DOHH2 (cell line): Measurements from ENCODE around the gene TMEM131.

ENCODE experiments used
- H3F3A ChIP-seq: fragments of 200-600 bp; sonication (generic), shearing (Covaris generic); 2 replicates; pipeline ENCODE4 v1.6.0; 2016; ENCODE audit warnings: antibody characterized with exemption, mild to moderate bottlenecking; ENCODE audit not compliant: control insufficient read depth, insufficient read depth
- H3K27ac ChIP-seq: fragments of 200-600 bp; sonication (generic); 2 replicates; pipeline ENCODE4 v1.5.1; 2014; ENCODE audit warnings: low read depth, mild to moderate bottlenecking, low read length, moderate library complexity
- H3K27me3 ChIP-seq: fragments of 200-600 bp; sonication (generic); 2 replicates; pipeline ENCODE4 v1.6.1; 2014; ENCODE audit warnings: mild to moderate bottlenecking, low read length, mixed read lengths; ENCODE audit not compliant: control insufficient read depth
- H3K36me3 ChIP-seq: fragments of 200-600 bp; sonication (generic); 2 replicates; pipeline ENCODE4 v1.6.1; 2014; ENCODE audit warnings: mild to moderate bottlenecking, low read length, moderate library complexity, mixed read lengths; ENCODE audit not compliant: control insufficient read depth
- H3K4me1 ChIP-seq: fragments of 200-600 bp; sonication (generic); 2 replicates; pipeline ENCODE4 v1.6.1; 2014; ENCODE audit warnings: mild to moderate bottlenecking, low read length, mixed read lengths; ENCODE audit not compliant: control insufficient read depth
- H3K4me2 ChIP-seq: fragments of 200-600 bp; sonication (generic); 2 replicates; pipeline ENCODE4 v1.6.0; 2014; ENCODE audit warnings: mild to moderate bottlenecking, low read length, moderate library complexity
- H3K4me3 ChIP-seq: fragments of 200-600 bp; sonication (generic); 2 replicates; pipeline ENCODE4 v1.5.1; 2014; ENCODE audit warnings: mild to moderate bottlenecking, low read length, mixed read lengths
- H3K79me2 ChIP-seq: fragments of 200-600 bp; sonication (generic); 2 replicates; pipeline ENCODE4 v1.6.1; 2014; ENCODE audit warnings: mild to moderate bottlenecking, low read length, mixed read lengths; ENCODE audit not compliant: control insufficient read depth
- H3K9me2 ChIP-seq: fragments of 200-600 bp; sonication (generic); replicated peaks from 2 replicates; pipeline ENCODE4 v1.6.1; 2014; ENCODE audit warnings: mild to moderate bottlenecking, low read length, mixed read lengths; ENCODE audit not compliant: control insufficient read depth
- H3K9me3 ChIP-seq: fragments of 200-600 bp; sonication (generic); 2 replicates; pipeline ENCODE4 v1.6.1; 2014; ENCODE audit warnings: antibody characterized with exemption, low read length, mixed read lengths; ENCODE audit not compliant: control insufficient read depth, insufficient read depth
- H4K20me1 ChIP-seq: fragments of 200-600 bp; sonication (generic); 2 replicates; pipeline ENCODE4 v1.6.0; 2014; ENCODE audit warnings: low read depth, mild to moderate bottlenecking, antibody characterized with exemption, low read length, moderate library complexity; ENCODE audit not compliant: control insufficient read depth, insufficient read depth
- CTCF ChIP-seq: fragments of 200-600 bp; sonication (generic); IDR thresholded peaks from one replicate; pipeline ENCODE4 v1.5.1; 2014; ENCODE audit warnings: antibody characterized with exemption, mild to moderate bottlenecking, low read depth, low read length; ENCODE audit not compliant: poor library complexity, severe bottlenecking
- EZH2phosphoT487 ChIP-seq: fragments of 200-600 bp; sonication (generic); IDR thresholded peaks from 2 replicates; pipeline ENCODE4 v1.6.1; 2017; ENCODE audit warnings: borderline replicate concordance, mild to moderate bottlenecking, antibody characterized with exemption, low read length, moderate library complexity, mixed read lengths

TMEM131 gene

GRCh38 chr2:97931118-97931857 lies 64.5 kb downstream of the TMEM131 start:
- Histone ChIP-seq H3K79me2 (peaks cover 96% of the 10 kb centered on the region), H4K20me1 (no peaks in the 10 kb centered on the region), H3K9me2 (no peaks in the 10 kb centered on the region), H3K27me3 (no peaks in the 10 kb centered on the region), H3K36me3 (peaks cover 21% of the 10 kb centered on the region), H3K4me3 (peak overlapping the region; percentile 68), H3K4me2 (peak overlapping the region; percentile 91), H3K9me3 (no peaks in the 10 kb centered on the region), H3F3A (peaks cover 50% of the 10 kb centered on the region), H3K4me1 (peaks cover 87% of the 10 kb centered on the region), H3K27ac (peak overlapping the region; percentile 97)
- no peak for TF ChIP-seq EZH2phosphoT487
- no peak for TF ChIP-seq CTCF

- no peak overlapping the region for H3K27ac ChIP-seq
- peaks cover 38% of the 10 kb centered on the region for H3K36me3 ChIP-seq
- H3K27me3 ChIP-seq, result no peaks in the 10 kb centered on the region
- no peaks in the 10 kb centered on the region for H4K20me1 ChIP-seq
- TF ChIP-seq EZH2phosphoT487 (no peak), CTCF (no peak)
- H3K9me3 ChIP-seq, result no peaks in the 10 kb centered on the region
- peaks cover 34% of the 10 kb centered on the region for H3F3A ChIP-seq
- H3K4me2 ChIP-seq, result no peak overlapping the region; the same call in none of the 2 replicates
- peaks cover 60% of the 10 kb centered on the region for H3K4me1 ChIP-seq
- no peak overlapping the region for H3K4me3 ChIP-seq
- H3K9me2 ChIP-seq, result no peaks in the 10 kb centered on the region
- peaks cover 76% of the 10 kb centered on the region for H3K79me2 ChIP-seq
Measured at GRCh38 chr2:97928591-97928990, 67.2 kb downstream of the TMEM131 start.

GRCh38 chr2:97926946-97927345 lies 68.8 kb downstream of the TMEM131 start:
- no peak overlapping the region for H3K4me3 ChIP-seq
- no peaks in the 10 kb centered on the region for H3K9me3 ChIP-seq
- no peaks in the 10 kb centered on the region for H3K9me2 ChIP-seq
- no peak overlapping the region for H3K27ac ChIP-seq
- peaks cover 37% of the 10 kb centered on the region for H3K36me3 ChIP-seq
- peaks cover 19% of the 10 kb centered on the region for H3F3A ChIP-seq
- H4K20me1 ChIP-seq, result no peaks in the 10 kb centered on the region
- peaks cover 43% of the 10 kb centered on the region for H3K4me1 ChIP-seq
- H3K27me3 ChIP-seq, result no peaks in the 10 kb centered on the region
- TF ChIP-seq CTCF, result no peak
- no peak for TF ChIP-seq EZH2phosphoT487
- H3K4me2 ChIP-seq, result no peak overlapping the region
- peaks cover 65% of the 10 kb centered on the region for H3K79me2 ChIP-seq
